HepG2 (cell line): Measurements from ENCODE around the gene CAVIN1. TPM values are rescaled to one million over a fixed set of nuclear protein-coding genes. Genes with fewer than 3 reads are reported as not detected.

ENCODE experiments used
- CREBL2 ChIP-seq: sonication (generic); formaldehyde crosslinking; IDR thresholded peaks from 2 replicates; pipeline ENCODE4 v1.8.1; 2023; ENCODE audit warnings: missing genetic modification reagents, mild to moderate bottlenecking, borderline replicate concordance
- ELF3 ChIP-seq: IDR thresholded peaks from 2 replicates; pipeline ENCODE4 v1.6.1; 2016; ENCODE audit warnings: missing genetic modification reagents, missing compliant biosample characterization
- FOSL1 ChIP-seq: sonication (generic); formaldehyde crosslinking; IDR thresholded peaks from 2 replicates; pipeline ENCODE4 v1.9.0; 2021; ENCODE audit warnings: missing genetic modification reagents, borderline replicate concordance
- IRF2 ChIP-seq: IDR thresholded peaks from 2 replicates; pipeline ENCODE4 v1.6.1; 2018; ENCODE audit warnings: missing genetic modification reagents, missing compliant biosample characterization
- MLXIP ChIP-seq: sonication (generic); formaldehyde crosslinking; IDR thresholded peaks from 2 replicates; pipeline ENCODE4 v1.9.0; 2021; ENCODE audit warnings: missing genetic modification reagents, borderline replicate concordance
- NFATC3 ChIP-seq: sonication (generic); formaldehyde crosslinking; IDR thresholded peaks from 2 replicates; pipeline ENCODE4 v1.5.1; 2020; ENCODE audit warnings: mild to moderate bottlenecking, missing genetic modification reagents
- NR2F1 ChIP-seq, 2 experiments: fragments of 450-650 bp in 1 of 2; formaldehyde crosslinking in 1 of 2; IDR thresholded peaks; 2 replicates each; pipeline versions ENCODE4 v1.5.0 to v1.6.1; 2016 to 2020; ENCODE audit warnings: mild to moderate bottlenecking in 1 of 2, missing compliant biosample characterization in 1 of 2, missing genetic modification reagents in 1 of 2, moderate library complexity in 1 of 2
- PAXIP1 ChIP-seq: sonication (generic); formaldehyde crosslinking; conservative IDR thresholded peaks from 2 replicates; pipeline ENCODE4 v1.4.0; 2020; ENCODE audit warnings: mild to moderate bottlenecking, missing genetic modification reagents, moderate library complexity
- SAFB2 ChIP-seq: sonication (generic); formaldehyde crosslinking; IDR thresholded peaks from 2 replicates; pipeline ENCODE4 v1.5.1; 2020; ENCODE audit warnings: missing genetic modification reagents, low read depth, mild to moderate bottlenecking, borderline replicate concordance
- SOX5 ChIP-seq: IDR thresholded peaks from 2 replicates; pipeline ENCODE4 v1.6.1; 2016; ENCODE audit warnings: borderline replicate concordance
- ZFP1 ChIP-seq: IDR thresholded peaks from 2 replicates; pipeline ENCODE4 v1.6.1; 2016
- ZNF207 ChIP-seq: fragments of 450-650 bp; IDR thresholded peaks from 2 replicates; pipeline ENCODE4 v1.6.1; 2016; ENCODE audit warnings: antibody characterized with exemption, borderline replicate concordance
- ZNF34 ChIP-seq: sonication (generic); formaldehyde crosslinking; IDR thresholded peaks from 2 replicates; pipeline ENCODE4 v1.4.0; 2020; ENCODE audit warnings: mild to moderate bottlenecking, missing genetic modification reagents, borderline replicate concordance
- ZNF598 ChIP-seq: sonication (generic); formaldehyde crosslinking; IDR thresholded peaks from 2 replicates; pipeline ENCODE4 v1.5.1; 2020; ENCODE audit warnings: mild to moderate bottlenecking, missing genetic modification reagents, borderline replicate concordance
- ZNF646 ChIP-seq: sonication (generic); formaldehyde crosslinking; IDR thresholded peaks from 2 replicates; pipeline ENCODE4 v1.9.0; 2021; ENCODE audit warnings: mild to moderate bottlenecking, missing genetic modification reagents
- ZNF761 ChIP-seq: sonication (generic); formaldehyde crosslinking; conservative IDR thresholded peaks from 2 replicates; pipeline ENCODE4 v1.4.0; 2020; ENCODE audit warnings: mild to moderate bottlenecking, missing genetic modification reagents
- ZSCAN20 ChIP-seq: sonication (generic); formaldehyde crosslinking; IDR thresholded peaks from 2 replicates; pipeline ENCODE4 v1.4.0; 2020; ENCODE audit warnings: missing genetic modification reagents, mild to moderate bottlenecking, borderline replicate concordance
- ZSCAN31 ChIP-seq: sonication (generic); formaldehyde crosslinking; IDR thresholded peaks from 2 replicates; pipeline ENCODE4 v1.5.0; 2020; ENCODE audit warnings: low read depth, mild to moderate bottlenecking, missing genetic modification reagents
- polyA plus RNA-seq, 8 experiments: library from polyadenylated mRNA; depleted of rRNA in 3 of 8; stranded (reverse) in 7 of 8; unstranded in 1 of 8; fragments of >200 nt; fragmentation: Illumina TruSeq in 4 of 8; extraction: Trizol in 4 of 8; gene quantifications; 2 replicates each; pipeline versions ENCODE4 v1.2.1 to v1.2.3, GENCODE V29; 2011 to 2016; ENCODE audit warnings: low read depth in 4 of 8, missing spikeins in 1 of 8, mixed read lengths in 1 of 8; ENCODE audit not compliant: insufficient read depth in 1 of 8
- total RNA-seq, 5 experiments: library from RNA; depleted of rRNA; stranded (reverse); fragments of >200 nt; fragmentation: Illumina TruSeq; extraction: Trizol; gene quantifications; 2 replicates each; pipeline ENCODE4 v1.2.3, GENCODE V29; 2016; ENCODE audit warnings: low read depth in 1 of 5

The CAVIN1 gene
- total and polyA plus RNA-seq, 2 of the 13 experiments (the other 11 are each of a cell fraction or from before 2014, with no cell fraction given): 15.9 to 25.5 TPM

- TF ChIP-seq ZSCAN20 (CRISPR knock-in tag) (no peak), ZNF207 (no peak), NR2F1 (CRISPR knock-in tag; IDR thresholded peaks at IDR 0.05) (no peak), ZSCAN31 (no peak), SAFB2 (CRISPR knock-in tag) (no peak), SOX5 (peak; percentile 67), ZNF34 (CRISPR knock-in tag) (no peak), NFATC3 (CRISPR knock-in tag) (no peak), ZFP1 (CRISPR knock-in tag) (no peak), ZNF646 (CRISPR knock-in tag) (no peak), IRF2 (CRISPR knock-in tag) (no peak), ZNF598 (CRISPR knock-in tag) (no peak), MLXIP (CRISPR knock-in tag) (no peak), ZNF761 (CRISPR knock-in tag) (no peak), ELF3 (0 out of 2 replicates have a peak, but pooled peaks have one; percentile 48), CREBL2 (CRISPR knock-in tag) (no peak), PAXIP1 (0 out of 2 replicates have a peak, but pooled peaks have one; percentile 22), FOSL1 (CRISPR knock-in tag) (peak; percentile 33; the same call in 1 of the 2 replicates)
Observed at GRCh38 chr17:42436391-42436790, 13.3 kb upstream of the CAVIN1 start (continued).
